Stimulated activated CD4-positive, alpha-beta T cell treated with anti-CD3 and anti-CD28 coated beads, Interleukin-1b, Interleukin-23, amount 100 ng/mL, for 1 hour (primary cell): Measurements from ENCODE around the gene ADGRG3.

ENCODE experiments used
- DNase-seq, 2 donors: peaks; one replicate each; pipeline ENCODE4 v3.0.0-alpha.2; 2020; ENCODE audit warnings: low read depth in 2 of 2

The ADGRG3 gene

DNA sequence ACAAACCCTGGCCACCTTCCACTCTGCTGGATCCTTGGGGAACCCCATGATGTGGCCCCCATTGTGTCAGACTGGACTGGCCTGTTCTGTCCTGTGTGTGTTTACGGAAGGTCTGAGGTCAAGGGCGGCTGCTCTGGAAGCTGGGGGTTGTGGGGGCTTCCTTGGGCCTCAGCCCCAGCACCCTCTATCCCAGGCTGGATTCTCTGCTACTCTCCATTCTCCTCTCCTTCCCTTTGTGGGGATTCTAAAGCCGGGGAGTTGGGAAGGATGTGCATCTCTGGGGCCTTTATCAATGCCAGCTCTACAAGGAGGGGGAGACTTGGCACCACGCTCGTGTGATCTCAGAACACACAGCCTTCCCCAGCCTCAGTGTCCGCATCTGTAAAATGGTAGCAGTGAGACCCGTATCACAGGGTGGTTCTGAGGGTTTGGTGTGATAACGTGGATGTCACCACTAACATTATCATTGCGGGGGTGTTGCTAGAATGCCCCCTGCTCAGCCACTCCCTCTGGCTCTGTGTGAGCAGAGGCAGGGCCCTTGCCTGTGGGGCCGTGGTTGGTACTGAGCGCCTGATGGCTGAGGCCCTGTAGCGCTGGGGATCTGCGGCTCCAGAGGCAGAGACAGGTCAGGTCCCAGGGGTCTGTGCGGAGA, 21.6 kb upstream of the ADGRG3 start:
- no peak for DNase-seq

- DNase-seq = no peak
Observed at GRCh38 chr16:57647136-57647875, 20.8 kb upstream of the ADGRG3 start.

DNA sequence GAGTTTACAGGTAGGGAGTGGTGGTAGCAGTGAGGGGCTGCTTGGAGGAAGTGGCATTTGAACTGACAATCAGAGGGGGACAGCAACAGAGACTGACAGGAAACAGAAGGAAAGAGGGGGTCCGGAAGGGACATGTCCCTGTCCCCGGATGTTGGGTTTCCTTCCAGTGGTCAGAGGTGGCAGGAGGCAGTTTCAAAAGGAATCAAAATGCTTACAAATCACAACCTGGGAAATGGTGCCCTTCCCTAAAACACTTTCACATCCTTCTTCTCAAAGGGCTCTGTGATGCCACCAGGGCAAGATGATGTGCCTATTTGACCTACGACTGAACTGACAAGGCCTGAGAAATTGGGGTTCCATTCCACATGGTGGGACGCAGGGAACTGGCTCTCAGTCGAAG, 20.0 kb upstream of the ADGRG3 start:
- no peak for DNase-seq

- peak; percentile 70 to 77 for DNase-seq
Observed at GRCh38 chr16:57648581-57649442, 19.3 kb upstream of the ADGRG3 start.

- DNase-seq = no peak
Observed at GRCh38 chr16:57649443-57649751, 18.7 kb upstream of the ADGRG3 start.

DNA sequence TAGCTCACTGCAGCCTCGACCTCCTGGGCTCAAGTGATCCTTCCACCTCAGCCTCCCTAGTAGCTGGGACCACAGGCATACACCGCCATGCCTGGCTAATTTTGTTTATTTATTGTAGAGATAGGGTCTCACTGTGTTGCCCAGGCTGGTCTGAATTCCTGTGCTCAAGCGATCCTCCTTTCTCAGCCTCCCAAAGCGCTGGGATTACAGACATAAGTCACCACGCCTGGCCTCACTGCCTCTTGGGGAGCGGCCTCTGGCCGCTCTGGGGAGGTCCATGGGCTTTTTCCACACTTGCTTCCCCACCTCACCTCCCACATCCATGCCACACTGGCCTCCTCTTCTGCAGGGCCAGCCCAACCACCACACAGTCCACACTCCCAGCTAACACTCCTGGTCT, 18.3 kb upstream of the ADGRG3 start:
- no peak for DNase-seq

GRCh38 chr16:57651344-57652333, 16.5 kb upstream of the ADGRG3 start:
- no peak for DNase-seq

- DNase-seq = no peak
Observed at GRCh38 chr16:57652695-57653471, 15.2 kb upstream of the ADGRG3 start.

DNA sequence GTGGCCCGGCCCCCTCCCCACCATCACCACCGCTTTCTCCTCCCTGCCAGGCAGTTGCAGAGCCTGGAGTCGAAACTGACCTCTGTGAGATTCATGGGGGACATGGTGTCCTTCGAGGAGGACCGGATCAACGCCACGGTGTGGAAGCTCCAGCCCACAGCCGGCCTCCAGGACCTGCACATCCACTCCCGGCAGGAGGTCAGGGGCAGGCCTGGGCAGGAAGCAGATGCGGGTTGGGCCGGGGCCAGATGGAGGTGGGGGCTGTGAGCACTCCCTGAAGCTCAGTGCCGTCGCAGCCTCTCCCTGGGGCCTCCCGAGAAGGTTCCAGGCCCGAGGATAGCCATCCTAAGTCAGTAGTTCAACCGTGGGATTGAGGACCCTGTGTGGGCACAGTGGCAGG, 14.2 kb upstream of the ADGRG3 start:
- no peak for DNase-seq

- DNase-seq = no peak
Observed at GRCh38 chr16:57656342-57656955, 11.7 kb upstream of the ADGRG3 start.

- no peak for DNase-seq
Observed at GRCh38 chr16:57657228-57657627, 10.9 kb upstream of the ADGRG3 start.

GRCh38 chr16:57658130-57658877, 9.8 kb upstream of the ADGRG3 start:
- DNase-seq = no peak

GRCh38 chr16:57658878-57659674, 9.0 kb upstream of the ADGRG3 start:
- DNase-seq = no peak

DNA sequence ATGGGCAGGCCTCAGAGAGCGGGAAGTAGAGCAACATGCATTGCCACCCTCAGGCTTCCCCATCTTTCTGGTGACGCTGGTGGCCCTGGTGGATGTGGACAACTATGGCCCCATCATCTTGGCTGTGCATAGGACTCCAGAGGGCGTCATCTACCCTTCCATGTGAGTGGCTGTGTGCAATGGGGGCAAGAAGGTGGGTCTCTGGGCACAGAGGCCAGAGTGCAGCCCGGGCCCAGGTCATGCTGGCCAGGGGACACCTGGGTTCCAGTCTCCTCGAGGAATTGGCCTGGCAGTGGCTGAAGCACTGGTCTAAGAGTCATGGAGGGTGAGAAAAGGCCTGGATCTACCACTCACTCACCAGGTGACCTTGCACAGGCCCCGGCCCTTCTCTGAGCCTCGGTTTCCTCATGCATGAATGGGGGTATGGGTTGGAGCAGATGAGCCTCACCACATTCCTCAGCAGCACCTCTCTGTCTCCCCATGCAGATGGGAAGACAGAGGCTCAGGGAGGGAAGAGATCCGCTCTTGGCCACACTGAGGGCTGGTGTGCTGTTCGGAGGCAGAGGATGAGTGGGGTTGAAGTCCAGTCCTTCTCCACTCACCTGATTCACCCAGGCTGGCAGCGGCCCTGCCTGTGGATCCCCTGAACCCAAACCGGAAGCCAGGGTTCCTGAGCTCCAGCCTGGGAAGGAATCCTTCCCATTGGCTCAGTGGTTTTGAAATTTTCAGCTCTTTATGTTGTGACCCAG, 7.2 kb upstream of the ADGRG3 start:
- DNase-seq = no peak

GRCh38 chr16:57661510-57661909, 6.6 kb upstream of the ADGRG3 start:
- DNase-seq = no peak

GRCh38 chr16:57661936-57662906, 5.9 kb upstream of the ADGRG3 start:
- DNase-seq = no peak

DNA sequence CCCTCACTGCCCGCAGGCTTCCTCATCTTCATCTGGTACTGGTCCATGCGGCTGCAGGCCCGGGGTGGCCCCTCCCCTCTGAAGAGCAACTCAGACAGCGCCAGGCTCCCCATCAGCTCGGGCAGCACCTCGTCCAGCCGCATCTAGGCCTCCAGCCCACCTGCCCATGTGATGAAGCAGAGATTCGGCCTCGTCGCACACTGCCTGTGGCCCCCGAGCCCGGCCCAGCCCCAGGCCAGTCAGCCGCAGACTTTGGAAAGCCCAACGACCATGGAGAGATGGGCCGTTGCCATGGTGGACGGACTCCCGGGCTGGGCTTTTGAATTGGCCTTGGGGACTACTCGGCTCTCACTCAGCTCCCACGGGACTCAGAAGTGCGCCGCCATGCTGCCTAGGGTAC, 4.7 kb upstream of the ADGRG3 start:
- DNase-seq = no peak
